ENCODE results near the gene DECR2. TPM values are rescaled to one million over a fixed set of nuclear protein-coding genes. Genes with fewer than 3 reads are reported as not detected.

DECR2 gene
- total RNA-seq, 2 donors from 2014 or later = 7.5 to 9.0 TPM

- ATAC-seq (no peak), DNase-seq (no peak)
- H3K4me1 Mint-ChIP-seq = peaks cover 24% of the 10 kb centered on the region
- no peaks in the 10 kb centered on the region for H3K27me3 Mint-ChIP-seq
- H3K36me3 Mint-ChIP-seq (ENCODE audit: low read depth) = no peaks in the 10 kb centered on the region
- peak overlapping the region; percentile 67 for H3K27ac Mint-ChIP-seq
- no peaks in the 10 kb centered on the region for H3K9me3 ChIP-seq (ENCODE audit: control insufficient read depth, low read length, poor library complexity, severe bottlenecking)
- H3K4me3 Mint-ChIP-seq = no peak overlapping the region
Observed at GRCh38 chr16:430904-431303, 29.2 kb downstream of the DECR2 start.

GRCh38 chr16:440627-441026 lies 38.9 kb downstream of the DECR2 start:
- no peak overlapping the region for H3K27ac Mint-ChIP-seq
- H3K9me3 ChIP-seq (ENCODE audit: control insufficient read depth, low read length, poor library complexity, severe bottlenecking) = no peaks in the 10 kb centered on the region
- no peak overlapping the region for H3K4me3 Mint-ChIP-seq
- peaks cover 16% of the 10 kb centered on the region for H3K4me1 Mint-ChIP-seq
- H3K36me3 Mint-ChIP-seq (ENCODE audit: low read depth) = peaks cover 2% of the 10 kb centered on the region
- no peaks in the 10 kb centered on the region for H3K27me3 Mint-ChIP-seq
- DNase-seq = no peak
- ATAC-seq = no peak

DNA sequence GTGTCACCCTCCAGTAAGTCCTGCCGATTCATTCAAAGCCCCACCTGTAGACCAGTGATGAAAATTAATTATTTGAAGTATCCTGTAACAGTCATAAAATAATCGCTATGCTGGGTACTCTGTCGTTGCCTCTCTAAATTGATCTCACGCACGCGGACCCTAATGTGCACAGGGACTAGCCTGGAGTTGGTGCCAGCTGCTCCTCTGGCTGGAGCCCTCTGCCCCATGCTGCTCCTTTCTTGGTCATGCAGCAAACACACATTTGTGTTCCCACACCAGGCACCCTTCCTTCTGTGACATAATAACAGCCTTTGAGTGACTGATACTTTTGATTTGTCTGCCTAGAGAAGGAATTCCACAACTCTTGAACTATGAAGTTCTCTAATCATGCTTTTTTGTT lies 39.8 kb downstream of the DECR2 start:
- ATAC-seq (no peak), DNase-seq (no peak)
- Mint-ChIP-seq H3K27me3 (no peaks in the 10 kb centered on the region), H3K4me3 (no peak overlapping the region), H3K27ac (no peak overlapping the region), H3K4me1 (peaks cover 16% of the 10 kb centered on the region), H3K36me3 (ENCODE audit: low read depth) (peaks cover 2% of the 10 kb centered on the region)
- no peaks in the 10 kb centered on the region for H3K9me3 ChIP-seq (ENCODE audit: control insufficient read depth, low read length, poor library complexity, severe bottlenecking)

DNA sequence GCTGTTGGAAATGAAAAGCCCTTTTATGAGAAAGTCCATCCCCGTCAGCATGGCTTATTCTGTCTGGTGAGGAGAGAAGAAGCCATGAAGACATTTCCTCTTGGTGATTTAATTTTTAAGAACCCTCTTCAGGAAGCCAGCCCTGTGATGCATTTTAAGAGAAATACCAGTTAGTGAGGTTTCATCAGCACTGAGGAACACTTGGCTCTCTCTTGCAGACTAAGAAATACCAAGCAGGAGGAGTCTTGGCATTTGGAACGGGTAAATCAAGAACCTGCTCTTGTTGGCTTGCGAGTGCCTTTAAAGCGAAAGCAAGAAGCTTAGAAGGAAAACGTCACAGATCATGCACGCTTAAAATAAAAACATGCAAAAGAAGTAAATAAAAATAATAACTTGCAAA lies 41.3 kb downstream of the DECR2 start:
- Mint-ChIP-seq H3K4me3 (no peak overlapping the region), H3K27ac (no peak overlapping the region), H3K27me3 (no peaks in the 10 kb centered on the region), H3K36me3 (ENCODE audit: low read depth) (peaks cover 2% of the 10 kb centered on the region), H3K4me1 (peaks cover 16% of the 10 kb centered on the region)
- H3K9me3 ChIP-seq (ENCODE audit: control insufficient read depth, low read length, poor library complexity, severe bottlenecking) = no peaks in the 10 kb centered on the region
- DNase-seq (no peak), ATAC-seq (no peak)

GRCh38 chr16:444027-444426 lies 42.3 kb downstream of the DECR2 start:
- H3K9me3 ChIP-seq (ENCODE audit: control insufficient read depth, low read length, poor library complexity, severe bottlenecking) = no peaks in the 10 kb centered on the region
- Mint-ChIP-seq H3K27me3 (no peaks in the 10 kb centered on the region), H3K4me3 (no peak overlapping the region), H3K27ac (no peak overlapping the region), H3K4me1 (peaks cover 16% of the 10 kb centered on the region), H3K36me3 (ENCODE audit: low read depth) (peaks cover 2% of the 10 kb centered on the region)
- ATAC-seq = no peak
- no peak for DNase-seq

DNA sequence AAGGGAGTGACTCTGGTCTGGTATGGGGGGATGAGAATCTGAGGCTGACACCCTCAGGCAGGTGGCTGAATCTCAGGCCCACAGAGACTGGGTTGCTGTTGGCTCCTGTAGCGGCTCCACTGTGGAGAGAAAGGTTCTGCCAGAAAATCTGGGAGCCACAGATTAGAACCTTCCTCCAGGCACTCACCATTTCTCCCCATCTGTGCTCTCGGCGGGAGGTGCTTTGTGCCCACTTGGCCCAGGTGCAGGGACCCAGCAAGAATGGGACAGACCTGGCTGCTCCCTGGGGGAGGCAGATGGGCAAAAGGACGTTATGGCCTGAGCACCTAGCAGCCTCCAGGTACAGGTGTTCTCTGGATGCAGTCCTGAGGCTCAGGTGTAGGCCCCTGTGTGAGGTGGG lies 43.9 kb downstream of the DECR2 start:
- Mint-ChIP-seq H3K4me1 (peaks cover 9% of the 10 kb centered on the region), H3K27ac (no peak overlapping the region), H3K36me3 (ENCODE audit: low read depth) (no peaks in the 10 kb centered on the region), H3K4me3 (no peak overlapping the region), H3K27me3 (no peaks in the 10 kb centered on the region)
- ATAC-seq (no peak), DNase-seq (no peak)
- no peaks in the 10 kb centered on the region for H3K9me3 ChIP-seq (ENCODE audit: control insufficient read depth, low read length, poor library complexity, severe bottlenecking)

DNA sequence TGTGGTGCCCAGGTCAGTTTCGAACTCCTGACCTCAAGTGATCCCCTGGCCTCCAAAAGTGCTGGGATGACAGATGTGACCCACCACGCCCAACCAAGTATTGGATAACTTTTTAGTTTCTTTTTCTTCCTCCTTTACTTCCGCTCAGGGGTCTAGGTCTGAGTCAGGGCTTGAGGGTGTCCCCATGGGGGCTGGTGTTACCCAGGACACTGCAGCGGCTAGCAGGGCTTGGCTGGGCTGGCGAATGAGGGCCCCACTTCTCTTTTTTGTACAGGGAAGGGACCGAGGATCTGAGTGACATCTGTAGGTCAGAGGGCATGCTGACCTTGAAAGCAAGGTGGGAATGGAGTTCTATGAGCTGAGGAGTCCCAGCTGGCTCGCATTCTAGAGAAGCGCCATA lies 48.7 kb downstream of the DECR2 start:
- H3K9me3 ChIP-seq (ENCODE audit: control insufficient read depth, low read length, poor library complexity, severe bottlenecking) = no peaks in the 10 kb centered on the region
- no peak for DNase-seq
- Mint-ChIP-seq H3K4me1 (peaks cover 6% of the 10 kb centered on the region), H3K36me3 (ENCODE audit: low read depth) (no peaks in the 10 kb centered on the region), H3K27me3 (no peaks in the 10 kb centered on the region), H3K4me3 (no peak overlapping the region), H3K27ac (no peak overlapping the region)
- ATAC-seq = no peak

- ATAC-seq (no peak), DNase-seq (no peak)
- no peaks in the 10 kb centered on the region for H3K27me3 Mint-ChIP-seq
- H3K4me3 Mint-ChIP-seq = no peak overlapping the region
- no peak overlapping the region for H3K27ac Mint-ChIP-seq
- no peaks in the 10 kb centered on the region for H3K9me3 ChIP-seq (ENCODE audit: control insufficient read depth, low read length, poor library complexity, severe bottlenecking)
- peaks cover 6% of the 10 kb centered on the region for H3K4me1 Mint-ChIP-seq
- no peaks in the 10 kb centered on the region for H3K36me3 Mint-ChIP-seq (ENCODE audit: low read depth)
Observed at GRCh38 chr16:450785-451512, 49.3 kb downstream of the DECR2 start.

- no peaks in the 10 kb centered on the region for H3K9me3 ChIP-seq (ENCODE audit: control insufficient read depth, low read length, poor library complexity, severe bottlenecking)
- Mint-ChIP-seq H3K36me3 (ENCODE audit: low read depth) (no peaks in the 10 kb centered on the region), H3K27me3 (no peaks in the 10 kb centered on the region), H3K4me3 (no peak overlapping the region), H3K4me1 (peaks cover 13% of the 10 kb centered on the region), H3K27ac (no peak overlapping the region)
- DNase-seq (no peak), ATAC-seq (no peak)
Observed at GRCh38 chr16:454397-454940, 52.8 kb downstream of the DECR2 start.

- no peaks in the 10 kb centered on the region for H3K9me3 ChIP-seq (ENCODE audit: control insufficient read depth, low read length, poor library complexity, severe bottlenecking)
- Mint-ChIP-seq H3K27ac (no peak overlapping the region), H3K27me3 (no peaks in the 10 kb centered on the region), H3K36me3 (ENCODE audit: low read depth) (no peaks in the 10 kb centered on the region), H3K4me3 (no peak overlapping the region), H3K4me1 (peaks cover 13% of the 10 kb centered on the region)
- DNase-seq = no peak
- no peak for ATAC-seq
Observed at GRCh38 chr16:455453-455852, 53.8 kb downstream of the DECR2 start.

DNA sequence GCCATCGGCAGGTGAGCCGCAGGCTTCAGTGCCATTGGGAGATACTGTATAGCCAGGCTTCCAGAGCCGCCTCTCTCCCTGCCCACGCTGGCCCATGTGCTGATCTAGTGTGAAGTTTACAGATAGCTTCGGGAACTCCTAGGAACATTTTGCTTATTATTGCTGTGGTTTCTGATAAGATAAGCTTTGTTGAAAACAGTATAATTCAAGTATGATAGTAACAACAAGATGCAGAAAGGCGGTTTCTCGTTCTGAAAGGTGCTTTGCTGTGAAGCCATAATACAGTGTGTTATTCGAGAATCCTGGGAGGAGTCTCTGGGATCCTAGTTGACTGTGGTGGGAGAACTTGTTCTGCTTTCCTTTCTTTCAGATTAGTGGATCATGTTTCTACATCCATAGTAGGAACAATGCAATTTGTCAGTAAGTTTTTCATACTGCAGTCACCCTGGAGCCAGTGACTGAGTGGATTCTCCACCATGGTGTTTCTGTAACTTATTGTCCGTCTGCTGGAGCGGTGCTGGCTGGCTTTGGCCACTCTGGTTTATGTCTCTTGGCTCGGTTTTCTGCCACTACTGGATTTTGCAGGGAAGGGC lies 55.3 kb downstream of the DECR2 start:
- Mint-ChIP-seq H3K27ac (peak overlapping the region; percentile 49), H3K36me3 (ENCODE audit: low read depth) (peaks cover 3% of the 10 kb centered on the region)
- no peak for ATAC-seq

DNA sequence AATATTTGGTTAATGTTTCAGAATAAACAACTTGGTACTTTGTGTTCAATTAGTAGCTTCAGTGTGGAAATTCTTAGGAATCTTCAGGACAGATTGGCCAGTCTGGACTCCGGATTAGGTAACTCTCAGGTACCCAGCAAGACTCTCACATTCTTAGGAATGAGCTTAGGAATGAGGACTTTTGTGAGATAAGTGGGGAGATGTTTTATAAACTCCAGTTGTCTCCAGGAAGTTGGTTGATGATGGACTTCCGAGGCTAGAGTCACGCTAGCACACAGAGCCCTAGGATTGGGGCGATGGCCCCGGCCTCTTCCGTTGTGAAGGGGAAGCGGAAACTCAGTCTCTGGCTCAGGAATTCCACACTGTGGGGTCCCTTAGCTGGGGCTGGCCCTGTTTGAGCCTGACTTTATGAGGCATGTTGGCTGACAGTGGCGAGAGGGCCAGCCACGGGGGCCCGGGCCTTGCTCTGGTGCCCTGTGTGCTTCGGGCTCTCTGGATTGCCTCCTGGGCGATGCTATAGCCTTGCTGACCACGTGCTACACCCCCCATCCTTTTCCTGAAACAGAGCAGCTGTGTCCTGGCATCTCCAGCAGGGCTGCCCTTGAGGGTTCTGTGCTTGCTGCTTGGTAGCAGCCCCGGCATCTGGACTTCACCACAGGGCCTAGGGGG lies 56.2 kb downstream of the DECR2 start:
- no peaks in the 10 kb centered on the region for H3K27me3 Mint-ChIP-seq
- peaks cover 5% of the 10 kb centered on the region for H3K36me3 Mint-ChIP-seq (ENCODE audit: low read depth)
- no peak overlapping the region for H3K27ac Mint-ChIP-seq
- ATAC-seq (no peak), DNase-seq (no peak)
- no peak overlapping the region for H3K4me3 Mint-ChIP-seq
- H3K9me3 ChIP-seq (ENCODE audit: control insufficient read depth, low read length, poor library complexity, severe bottlenecking) = no peaks in the 10 kb centered on the region
- H3K4me1 Mint-ChIP-seq = peaks cover 16% of the 10 kb centered on the region

More for the DNA sequence above, 55.3 kb downstream of the DECR2 start:
- peaks cover 16% of the 10 kb centered on the region for H3K4me1 Mint-ChIP-seq
- no peak overlapping the region for H3K4me3 Mint-ChIP-seq
- DNase-seq = no peak
- H3K9me3 ChIP-seq (ENCODE audit: control insufficient read depth, low read length, poor library complexity, severe bottlenecking) = no peaks in the 10 kb centered on the region
- H3K27me3 Mint-ChIP-seq = no peaks in the 10 kb centered on the region

DNA sequence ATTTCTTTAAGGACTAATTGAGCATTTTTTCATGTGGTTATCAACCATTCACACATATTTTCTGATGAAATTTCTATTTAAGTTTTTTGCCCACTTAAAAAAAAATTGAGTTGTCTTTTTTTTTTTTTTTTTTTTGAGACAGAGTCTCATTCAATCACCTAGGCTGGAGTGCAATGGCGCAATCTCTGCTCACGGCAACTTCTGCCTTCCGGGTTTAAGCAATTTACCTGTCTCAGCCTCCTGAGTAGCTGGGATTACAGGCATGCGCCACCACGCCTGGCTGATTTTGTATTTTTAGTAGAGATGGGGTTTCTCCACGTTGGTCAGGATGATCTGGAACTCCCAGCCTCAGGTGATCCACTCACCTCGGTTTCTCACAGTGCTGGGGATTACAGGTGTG lies 58.1 kb downstream of the DECR2 start:
- Mint-ChIP-seq H3K36me3 (ENCODE audit: low read depth) (peaks cover 8% of the 10 kb centered on the region), H3K27me3 (no peaks in the 10 kb centered on the region)
- DNase-seq = no peak

More for the DNA sequence above, 58.1 kb downstream of the DECR2 start:
- peaks cover 13% of the 10 kb centered on the region for H3K4me1 Mint-ChIP-seq
- H3K4me3 Mint-ChIP-seq = no peak overlapping the region
- no peak for ATAC-seq
- H3K9me3 ChIP-seq (ENCODE audit: control insufficient read depth, low read length, poor library complexity, severe bottlenecking) = no peaks in the 10 kb centered on the region
- H3K27ac Mint-ChIP-seq = no peak overlapping the region
